GM10248 (cell line): Measurements from ENCODE around the gene MYO1F.
A peak's percentile ranks its signal among the peaks of the same experiment; 100 is the strongest.
"Not testable (repeated sequence)": the region's sequence is repeated elsewhere in the genome, so short reads cannot be mapped to it uniquely, and the experiment has no call there.

Experiments
- CTCF ChIA-PET: fragments of 300-600 bp; sonication (Branson Sonifier 250); formaldehyde crosslinking; extraction: SDS; loops from one replicate; lab custom pipeline; 2021; ENCODE audit warnings: antibody characterized with exemption; lab: Yijun Ruan, JAX
- POLR2A ChIA-PET: fragments of 350-650 bp; sonication (Branson Sonifier 250); formaldehyde crosslinking; extraction: SDS; loops from one replicate; lab custom pipeline; 2020; ENCODE audit warnings: antibody characterized with exemption; lab: Yijun Ruan, JAX
- DNase-seq: peaks from one replicate; pipeline ENCODE4 v3.0.0; 2012; ENCODE audit errors: extremely low spot score
- CTCF ChIP-seq: IDR thresholded peaks from 2 replicates; pipeline ENCODE4 v1.5.1; 2012; ENCODE audit warnings: mild to moderate bottlenecking, low read depth; ENCODE audit errors: extremely low read depth, missing control alignments, control extremely low read depth

The MYO1F gene

GRCh38 chr19:8578642-8579265 is 1.5 kb upstream of the MYO1F start:
- ChIA-PET CTCF (interaction anchor here (0.6 to 7.5 kb wide), 40 partner anchors 7 to 308 kb away, joined by 3 to 72 read pairs (median 4); partner anchors contain the start of genes KANK3, MARCHF2 and ZNF414), POLR2A (no interaction called here)
- DNase-seq: peak; percentile 84
- peak; percentile 98 for TF ChIP-seq CTCF

- TF ChIP-seq CTCF: no peak
- ChIA-PET POLR2A (no interaction called here), CTCF (interaction anchor here (0.7 to 7.5 kb wide), 23 partner anchors 9 to 307 kb away, joined by 3 to 72 read pairs (median 19); partner anchors contain the start of genes MARCHF2 and ZNF414)
- no peak for DNase-seq
Observed at GRCh38 chr19:8577741-8578140, 499 bp upstream of the MYO1F start.

- ChIA-PET POLR2A (no interaction called here), CTCF (interaction anchor here (1.5 to 7.5 kb wide), 5 partner anchors 12 to 223 kb away, joined by 3 to 72 read pairs (median 7); partner anchors contain the start of gene MARCHF2)
- TF ChIP-seq CTCF: no peak
- no peak for DNase-seq
Observed at GRCh38 chr19:8576273-8576993, 809 bp downstream of the MYO1F start.

- no peak for TF ChIP-seq CTCF
- CTCF ChIA-PET: interaction anchor here (1.5 to 6.8 kb wide), 4 partner anchors 13 to 163 kb away, joined by 3 to 67 read pairs (median 6); partner anchors contain the start of gene MARCHF2
- no peak for DNase-seq
- POLR2A ChIA-PET: no interaction called here
Observed at GRCh38 chr19:8575467-8575997, 1.7 kb downstream of the MYO1F start.

- POLR2A ChIA-PET, DNase-seq, CTCF ChIA-PET: not testable (repeated sequence)
Observed at GRCh38 chr19:8574619-8574922, 2.7 kb downstream of the MYO1F start.

- no peak for DNase-seq
- ChIA-PET POLR2A (interaction anchor here (0.6 kb wide), 1 partner anchor 61 kb away, joined by 3 read pairs; no protein-coding TSS in a partner anchor), CTCF (no interaction called here)
- TF ChIP-seq CTCF: no peak
Observed at GRCh38 chr19:8573316-8573715, 3.9 kb downstream of the MYO1F start.

GRCh38 chr19:8571006-8571411 is 6.2 kb downstream of the MYO1F start:
- CTCF ChIA-PET: interaction anchor here (2.2 kb wide), 1 partner anchor 10 kb away, joined by 27 read pairs; no protein-coding TSS in a partner anchor
- DNase-seq: no peak
- TF ChIP-seq CTCF: no peak
- POLR2A ChIA-PET: no interaction called here
